GM12874 (cell line): Measurements from ENCODE around the gene PPM1M.
A peak's percentile ranks its signal among the peaks of the same experiment; 100 is the strongest.

Source experiments
- CTCF ChIP-seq: IDR thresholded peaks from 2 replicates; pipeline ENCODE4 v1.5.1; 2011; ENCODE audit warnings: low read depth, mild to moderate bottlenecking, control low read depth, low read length, moderate library complexity; ENCODE audit not compliant: insufficient read depth

Gene PPM1M

GRCh38 chr3:52218026-52218425, 27.5 kb upstream of the PPM1M start:
- TF ChIP-seq CTCF, result no peak

GRCh38 chr3:52218454-52218853, 27.1 kb upstream of the PPM1M start:
- TF ChIP-seq CTCF, result no peak

- no peak for TF ChIP-seq CTCF
Measured at GRCh38 chr3:52218937-52219650, 26.5 kb upstream of the PPM1M start.

GRCh38 chr3:52220380-52221026, 25.1 kb upstream of the PPM1M start:
- TF ChIP-seq CTCF, result peak; percentile 96

- TF ChIP-seq CTCF, result no peak
Measured at GRCh38 chr3:52221141-52221562, 24.4 kb upstream of the PPM1M start.

GRCh38 chr3:52221563-52222318, 23.8 kb upstream of the PPM1M start:
- TF ChIP-seq CTCF, result no peak
